NCI-H748 treated with DMSO at 0.1 percent for 48 hours (cell line): ENCODE data around the gene AP3S2.
"Not testable (repeated sequence)": the region's sequence is repeated elsewhere in the genome, so short reads cannot be mapped to it uniquely, and the experiment has no call there.

Experiments
- DNase-seq: peaks from one replicate; lab custom pipeline; 2025; lab: John Stamatoyannopoulos, UW

Gene AP3S2

DNA sequence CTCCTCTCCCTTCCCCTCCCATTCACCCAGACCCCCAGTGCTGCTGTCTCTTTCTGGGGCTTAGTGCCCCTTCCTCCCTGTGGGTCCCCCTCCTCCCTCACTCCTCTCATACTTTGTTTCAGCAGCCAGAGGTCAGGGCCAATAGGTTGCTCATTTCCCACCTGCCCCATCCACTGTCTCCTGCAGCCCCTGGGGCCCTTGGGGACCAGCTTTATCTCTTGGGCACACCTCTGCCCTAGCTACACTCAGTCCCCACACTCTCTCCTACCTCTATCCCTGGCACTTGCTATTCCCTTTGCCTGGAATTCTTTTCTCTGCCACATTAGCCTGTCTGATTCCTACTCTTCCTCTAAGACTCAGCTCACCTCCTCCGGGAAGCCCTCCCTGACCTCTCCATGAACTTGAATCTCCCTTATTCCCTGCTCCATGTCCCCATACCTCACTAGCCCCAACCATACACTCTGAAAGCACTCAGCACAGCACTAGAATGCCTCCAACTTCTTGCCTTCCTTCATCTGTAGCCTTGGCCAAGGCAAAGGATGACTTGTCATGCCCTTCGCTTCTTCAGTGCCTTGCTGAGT lies 93.8 kb downstream of the AP3S2 start:
- DNase-seq, result no peak

DNA sequence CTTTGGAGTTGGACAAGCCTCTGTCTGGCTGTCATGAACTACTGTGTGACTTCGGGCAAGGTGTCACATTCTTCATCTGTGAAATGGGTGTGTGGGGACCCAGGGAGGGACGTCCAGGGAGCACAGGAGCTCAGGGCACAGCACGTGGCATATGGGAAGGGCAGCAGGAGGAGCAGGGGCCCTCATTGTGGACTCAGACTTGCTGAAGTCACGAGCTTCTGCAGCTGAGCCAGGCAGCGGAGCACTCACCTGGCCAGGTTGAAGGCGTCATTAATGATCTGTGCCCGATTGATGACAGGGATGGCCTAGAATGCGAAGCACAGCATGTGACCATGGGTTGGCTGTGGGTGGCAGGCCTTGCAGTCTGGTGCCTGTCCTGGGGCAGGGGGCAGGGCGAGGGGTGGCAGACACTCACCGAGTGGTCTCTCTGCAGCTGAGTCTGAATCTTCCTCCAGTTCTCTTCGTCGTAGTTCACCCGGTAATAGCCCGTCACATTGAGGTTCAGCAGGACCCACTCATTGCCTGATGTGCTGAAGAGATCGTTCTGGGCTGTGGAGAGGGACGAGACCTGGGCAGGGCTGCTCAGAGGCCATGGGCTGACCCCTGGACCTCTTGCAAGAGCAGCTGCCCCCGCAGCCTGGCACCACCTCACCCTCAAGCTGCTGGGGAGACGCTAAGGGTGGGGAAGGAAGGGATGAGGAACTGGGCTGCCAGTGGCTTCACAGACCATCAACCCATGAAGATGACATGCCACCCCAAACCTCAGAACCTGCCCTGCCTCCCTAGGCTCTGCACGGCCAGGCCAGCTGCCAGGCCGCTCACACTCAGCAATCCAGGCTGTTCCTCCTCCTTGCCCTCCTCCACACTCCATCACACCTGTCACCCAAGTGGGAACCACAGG lies 94.5 kb downstream of the AP3S2 start:
- no peak for DNase-seq

DNA sequence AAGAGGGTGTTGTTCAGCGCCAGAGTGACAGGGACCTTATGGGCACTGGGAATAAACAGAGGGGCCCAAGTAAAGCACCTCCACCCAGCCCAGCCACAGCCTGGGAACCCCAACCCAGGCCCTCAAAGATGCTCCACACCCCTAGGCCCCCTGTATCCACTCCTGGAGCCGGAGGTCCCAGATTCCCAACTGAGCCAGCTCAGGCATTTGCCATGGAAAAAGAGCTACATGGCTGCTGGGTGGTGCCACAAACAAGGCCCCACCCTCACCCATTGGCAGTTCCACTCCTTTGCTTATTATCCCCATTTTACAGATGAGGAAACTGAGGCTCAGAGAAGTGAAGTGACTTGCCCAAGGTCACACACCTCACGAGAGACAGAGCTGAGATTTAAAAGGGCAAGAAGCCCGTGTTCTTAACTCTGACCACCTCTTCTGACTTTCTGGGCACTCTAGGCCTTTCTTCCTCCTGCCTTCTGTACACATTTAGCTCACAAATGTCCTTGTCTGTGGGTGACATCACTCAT lies 96.1 kb downstream of the AP3S2 start:
- no peak for DNase-seq

DNA sequence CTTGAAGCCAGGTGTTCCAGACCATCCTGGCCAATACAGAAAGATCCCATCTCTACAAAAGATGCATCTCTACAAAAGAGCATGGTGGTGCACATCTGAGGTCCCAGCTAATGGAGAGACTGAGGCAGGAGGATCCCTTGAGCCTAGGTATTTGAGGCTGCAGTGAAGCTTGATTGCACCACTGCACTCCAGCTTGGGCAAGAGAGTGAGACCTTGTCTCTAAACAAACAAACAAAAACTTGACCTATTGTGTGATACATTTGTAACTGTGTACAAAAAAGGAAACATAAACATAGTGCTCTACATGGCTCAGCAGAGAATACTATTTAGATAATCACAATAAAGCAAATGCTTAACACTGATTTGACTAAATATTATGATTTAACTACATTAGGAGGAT lies 97.8 kb downstream of the AP3S2 start:
- no peak for DNase-seq

DNA sequence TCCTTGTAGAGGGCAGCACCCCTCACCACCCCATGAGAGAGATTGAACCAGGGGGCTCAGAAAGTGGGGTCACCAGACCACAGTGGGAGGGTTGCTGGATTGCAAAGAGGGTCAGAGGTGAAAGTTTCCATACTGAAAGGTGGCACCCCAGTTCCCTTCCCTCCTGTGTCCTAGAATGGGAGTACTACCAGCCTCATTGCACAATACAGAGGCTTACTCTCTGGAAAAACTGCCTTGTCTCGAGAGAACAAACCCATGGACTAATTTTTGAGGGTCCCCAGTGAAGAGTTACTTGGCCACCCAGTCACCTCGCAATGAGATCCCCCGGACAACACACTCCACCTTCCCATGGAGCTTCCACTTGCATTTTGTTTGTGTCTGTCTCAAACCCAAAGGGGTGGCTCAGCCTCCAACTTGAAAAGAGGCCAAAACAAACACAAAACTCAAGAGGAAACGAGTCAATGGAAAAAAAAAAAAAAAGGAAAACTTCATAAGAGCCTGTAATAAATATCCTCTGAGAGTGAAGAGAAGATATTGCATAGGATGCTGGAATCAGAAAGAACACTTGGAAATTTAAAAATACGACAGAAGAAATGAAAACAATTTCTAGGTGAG lies 99.1 kb downstream of the AP3S2 start:
- no peak for DNase-seq

DNA sequence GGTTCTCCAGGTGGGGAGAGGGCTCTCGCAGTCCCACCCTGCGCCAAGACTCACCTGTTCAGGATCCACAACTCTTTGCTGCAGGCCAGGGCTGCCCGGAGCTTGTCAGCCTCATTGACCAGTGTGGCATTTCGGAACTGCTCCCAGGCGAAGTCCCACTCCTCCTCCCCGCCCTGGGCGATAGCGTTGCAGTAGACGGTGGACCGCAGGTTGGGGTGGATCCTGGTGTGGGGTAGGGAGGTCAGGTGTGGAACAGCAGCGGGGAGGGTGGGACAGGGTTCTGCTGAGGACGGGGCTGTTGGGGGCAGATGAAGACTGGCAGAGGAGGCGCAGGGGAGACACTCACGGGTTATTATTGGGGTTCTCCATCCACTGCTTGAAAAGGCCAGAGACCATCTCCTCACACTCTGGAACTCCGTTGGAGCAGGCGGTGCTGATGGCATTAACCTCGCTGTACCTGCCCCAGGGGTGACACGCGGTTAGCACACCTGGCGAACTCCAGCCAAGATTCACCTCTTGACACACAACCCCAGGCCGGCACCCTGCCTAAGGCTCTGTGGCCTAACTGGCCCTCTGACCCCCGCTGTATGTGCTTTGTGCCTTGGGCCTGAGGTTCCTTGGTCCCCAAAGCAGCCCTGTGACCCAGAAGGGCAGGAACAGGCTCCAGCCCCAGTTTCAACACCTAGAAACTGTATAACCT lies 101.5 kb downstream of the AP3S2 start:
- DNase-seq, result no peak

DNA sequence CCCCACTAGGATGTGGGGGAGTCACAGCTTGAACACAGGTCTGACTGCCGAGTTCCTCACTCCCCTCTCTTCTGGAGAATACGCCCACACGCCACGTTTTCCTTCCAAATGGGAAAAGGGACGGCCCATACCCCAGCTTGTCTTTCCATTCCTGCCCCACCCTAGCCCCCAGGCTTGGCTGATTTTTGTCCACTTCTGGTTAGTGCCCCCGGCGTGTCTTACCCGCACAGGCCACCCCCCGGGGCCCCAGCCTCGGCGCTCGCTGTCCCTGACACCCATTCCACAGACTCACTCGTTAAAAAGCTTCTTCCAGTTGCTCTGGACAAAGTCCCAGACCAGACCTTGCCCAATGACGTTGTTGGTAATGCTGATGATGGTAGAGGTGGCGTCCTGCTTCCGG lies 103.1 kb downstream of the AP3S2 start:
- DNase-seq, result no peak

DNA sequence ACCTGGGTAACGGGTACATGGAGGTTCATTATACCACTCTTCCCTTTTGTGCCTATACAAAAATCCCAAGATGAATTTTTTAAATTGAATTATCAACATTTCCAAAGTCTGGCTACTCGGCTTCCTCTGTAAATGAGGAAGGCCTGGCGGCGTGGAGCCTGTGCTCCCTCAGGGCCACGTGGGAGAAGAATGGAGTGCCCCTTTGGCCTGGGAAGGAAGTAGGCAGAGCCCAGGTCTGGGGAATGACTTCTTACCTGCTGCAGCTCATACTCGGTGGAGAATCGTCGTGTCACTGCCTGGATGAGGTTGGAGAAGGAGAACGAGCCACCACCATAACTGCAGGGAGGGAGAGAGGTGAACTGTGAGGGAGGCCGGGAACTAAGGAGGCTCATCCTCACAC lies 103.6 kb downstream of the AP3S2 start:
- DNase-seq, result no peak

DNA sequence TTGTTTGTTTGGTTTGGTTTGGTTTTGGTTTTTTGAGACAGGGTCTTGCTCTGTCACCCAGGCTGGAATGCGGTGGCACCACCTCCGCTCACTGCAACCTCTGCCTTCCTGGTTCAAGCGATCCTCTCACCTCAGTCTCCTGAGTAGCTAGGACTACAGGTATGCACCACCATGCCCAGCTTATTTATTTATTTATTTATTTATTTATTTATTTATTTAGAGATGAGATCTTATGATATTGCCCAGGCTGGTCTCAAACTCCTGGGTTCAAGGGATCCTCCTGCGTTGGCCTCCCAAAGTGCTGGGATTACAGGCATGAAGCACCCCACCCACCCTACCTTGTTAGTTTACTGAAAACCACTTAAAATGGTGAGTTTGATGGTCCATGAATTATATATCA lies 105.2 kb downstream of the AP3S2 start:
- DNase-seq, result not testable (repeated sequence)

DNA sequence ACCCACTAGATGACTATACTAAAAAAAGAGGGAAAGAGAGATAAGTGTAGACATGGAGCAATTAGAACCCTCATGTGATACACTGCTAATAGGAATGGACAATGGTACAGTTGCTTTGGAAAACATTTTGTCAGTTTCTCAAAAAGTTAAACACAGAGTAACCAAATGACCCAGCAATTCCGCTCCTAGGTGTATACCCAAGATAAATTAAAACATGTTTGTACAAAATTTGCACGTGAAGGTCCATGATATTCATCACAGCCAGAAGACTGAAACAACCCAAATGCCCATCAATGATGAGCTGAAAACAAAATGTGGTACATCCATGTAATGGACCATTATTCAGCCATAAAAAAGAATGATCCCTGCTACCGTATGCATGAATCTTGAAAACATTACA lies 105.8 kb downstream of the AP3S2 start:
- DNase-seq, result no peak

DNA sequence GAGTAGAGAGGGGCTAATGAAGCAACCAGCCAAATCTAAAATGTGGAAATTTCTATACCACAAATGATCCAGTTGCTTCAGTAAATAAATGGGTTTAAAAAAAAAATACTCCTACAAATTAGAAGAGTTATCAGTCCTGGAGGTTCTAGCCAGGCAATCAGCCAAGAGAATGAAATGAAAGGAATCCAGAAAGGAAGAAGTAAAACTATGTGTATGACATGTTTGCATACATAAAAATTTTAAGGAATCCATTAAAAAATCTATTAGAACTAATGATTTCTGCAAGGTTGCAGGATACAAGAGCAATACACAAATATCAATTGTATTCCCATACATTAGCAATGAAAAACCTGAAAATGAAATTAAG lies 108.0 kb downstream of the AP3S2 start:
- no peak for DNase-seq

DNA sequence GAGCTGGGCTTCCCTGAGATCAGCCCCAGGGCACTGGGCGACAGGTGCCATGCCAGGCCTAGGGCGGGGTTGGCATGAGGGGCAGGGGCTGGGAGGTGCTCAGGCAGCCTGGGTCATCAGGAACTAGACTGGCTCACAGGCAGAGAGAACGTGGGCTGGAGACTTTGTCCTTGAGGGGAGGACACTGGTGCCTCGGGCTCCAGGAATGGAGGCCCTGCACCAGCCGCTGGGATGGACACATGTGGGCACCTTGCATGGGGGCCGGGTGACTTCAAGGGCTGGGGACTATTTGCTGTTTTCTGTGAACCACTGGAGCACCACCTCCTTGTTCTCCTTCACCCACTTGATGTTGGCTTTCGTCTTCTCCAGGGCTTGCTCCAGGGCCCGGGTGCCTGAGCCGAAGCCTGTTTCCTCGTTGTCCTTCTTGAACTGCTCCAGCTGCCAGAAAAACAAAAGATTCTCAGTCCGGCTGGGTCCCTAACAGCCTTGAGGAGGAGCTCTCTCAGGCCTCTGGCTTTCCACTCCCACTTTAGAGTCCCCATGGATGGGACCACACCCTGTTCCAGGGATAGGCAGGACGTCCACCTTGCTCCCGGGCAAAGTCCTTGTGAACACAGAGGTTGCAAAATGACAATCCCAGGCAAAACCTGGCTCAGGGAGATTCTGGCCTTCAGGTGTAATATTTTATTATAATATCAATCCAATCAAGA lies 108.6 kb downstream of the AP3S2 start:
- DNase-seq, result no peak

DNA sequence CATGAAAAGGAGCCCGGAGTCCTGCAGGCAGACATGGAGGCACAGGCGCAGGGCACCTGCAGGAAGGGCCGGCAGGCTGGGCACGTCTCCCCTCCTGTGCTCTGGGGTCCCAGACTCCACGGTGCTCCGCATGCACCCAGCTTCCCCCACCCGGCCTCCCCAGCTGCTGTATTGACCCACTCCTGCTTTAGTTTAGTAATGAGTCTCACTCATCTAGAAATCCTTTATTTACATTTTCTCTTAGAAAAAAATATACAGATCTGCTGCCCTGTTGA lies 109.2 kb downstream of the AP3S2 start:
- no peak for DNase-seq

DNA sequence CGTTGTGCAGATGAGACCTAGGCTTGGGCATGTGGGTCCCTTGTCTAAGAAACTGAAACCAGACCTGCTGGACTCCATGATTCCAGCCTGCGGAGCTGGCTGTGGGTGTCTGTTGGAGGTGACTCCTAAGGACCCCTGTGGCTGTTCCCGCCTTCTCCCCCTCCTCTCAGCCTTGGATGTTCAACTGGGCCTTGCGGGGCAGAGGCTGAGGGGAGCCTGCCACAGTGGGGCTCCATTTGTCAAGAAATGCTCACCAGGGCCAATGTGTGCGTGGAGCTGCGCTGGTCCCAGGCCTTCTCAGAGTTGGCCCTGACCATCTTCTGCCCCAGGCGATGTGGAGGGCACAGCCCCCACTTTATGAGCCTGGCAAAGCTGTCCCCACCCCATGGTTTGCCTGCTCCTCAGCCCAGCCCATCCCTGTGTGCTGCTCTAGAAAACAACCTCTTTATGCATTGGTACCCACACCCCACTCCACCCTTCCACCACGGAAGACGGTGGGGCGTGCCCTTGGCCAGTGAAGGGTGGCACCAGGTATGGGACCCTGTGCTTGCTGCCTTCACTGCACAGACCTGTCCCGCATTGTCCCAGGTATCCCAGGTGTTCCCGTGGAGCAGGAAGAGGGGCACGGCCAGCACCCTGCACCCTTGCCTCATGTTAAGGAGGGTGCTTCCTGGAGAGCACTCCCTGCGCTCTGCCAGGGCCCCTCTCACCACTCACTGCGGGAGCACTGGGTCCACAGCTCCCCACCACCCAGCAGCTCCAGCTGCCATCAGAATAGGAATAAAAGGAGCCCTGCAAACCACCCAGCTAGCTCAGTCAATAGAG lies 109.7 kb downstream of the AP3S2 start:
- DNase-seq, result no peak

DNA sequence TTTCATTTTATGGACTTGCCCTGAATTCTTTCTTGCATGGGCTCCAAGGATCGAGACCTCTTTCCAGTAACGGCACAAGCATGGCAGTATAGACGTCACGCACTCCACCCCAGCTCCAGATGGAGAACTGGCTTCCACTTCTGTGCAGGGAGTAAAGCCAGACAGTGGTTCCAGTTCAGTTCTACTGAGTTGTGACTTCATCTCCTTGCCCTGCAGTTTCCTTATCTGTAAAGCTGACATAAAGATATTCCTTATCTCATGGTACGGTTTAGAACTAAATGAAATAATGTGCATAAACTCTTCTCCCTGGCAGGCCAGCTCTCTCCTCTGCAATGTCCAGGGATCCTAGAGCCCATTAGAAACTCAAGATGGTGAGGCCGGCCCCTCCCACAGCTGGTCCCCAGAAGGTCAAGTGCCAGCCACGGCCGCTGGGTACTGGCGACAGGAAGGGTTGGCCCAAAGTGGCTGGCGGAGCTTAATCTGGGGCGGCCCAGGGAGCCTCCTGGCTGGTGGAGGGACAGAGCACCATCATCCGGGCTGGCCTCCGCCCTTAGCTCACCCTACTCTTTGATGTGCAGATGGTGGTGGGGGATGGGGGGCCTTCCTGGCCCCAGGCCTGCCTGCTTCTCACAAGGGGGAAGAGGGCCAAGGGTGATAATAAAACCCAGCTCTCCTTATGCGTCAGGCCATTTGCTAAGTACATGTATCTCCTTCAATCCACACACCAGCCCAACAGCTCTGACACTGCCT lies 110.5 kb downstream of the AP3S2 start:
- DNase-seq, result no peak

DNA sequence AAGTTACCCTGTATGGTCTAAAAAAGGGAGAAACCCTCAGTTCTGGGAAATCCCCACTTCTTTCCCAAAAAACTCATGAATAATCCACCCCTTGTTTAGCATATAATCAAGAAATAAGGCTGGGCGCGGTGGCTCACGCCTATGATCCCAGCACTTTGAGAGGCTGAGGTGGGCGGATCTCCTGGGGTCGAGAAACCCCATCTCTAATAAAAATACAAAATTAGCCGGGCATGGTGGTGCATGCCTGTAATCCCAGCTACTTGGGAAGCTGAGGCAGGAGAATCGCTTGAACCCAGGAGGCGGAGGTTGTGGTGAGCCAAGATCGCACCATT lies 111.2 kb downstream of the AP3S2 start:
- not testable (repeated sequence) for DNase-seq

DNA sequence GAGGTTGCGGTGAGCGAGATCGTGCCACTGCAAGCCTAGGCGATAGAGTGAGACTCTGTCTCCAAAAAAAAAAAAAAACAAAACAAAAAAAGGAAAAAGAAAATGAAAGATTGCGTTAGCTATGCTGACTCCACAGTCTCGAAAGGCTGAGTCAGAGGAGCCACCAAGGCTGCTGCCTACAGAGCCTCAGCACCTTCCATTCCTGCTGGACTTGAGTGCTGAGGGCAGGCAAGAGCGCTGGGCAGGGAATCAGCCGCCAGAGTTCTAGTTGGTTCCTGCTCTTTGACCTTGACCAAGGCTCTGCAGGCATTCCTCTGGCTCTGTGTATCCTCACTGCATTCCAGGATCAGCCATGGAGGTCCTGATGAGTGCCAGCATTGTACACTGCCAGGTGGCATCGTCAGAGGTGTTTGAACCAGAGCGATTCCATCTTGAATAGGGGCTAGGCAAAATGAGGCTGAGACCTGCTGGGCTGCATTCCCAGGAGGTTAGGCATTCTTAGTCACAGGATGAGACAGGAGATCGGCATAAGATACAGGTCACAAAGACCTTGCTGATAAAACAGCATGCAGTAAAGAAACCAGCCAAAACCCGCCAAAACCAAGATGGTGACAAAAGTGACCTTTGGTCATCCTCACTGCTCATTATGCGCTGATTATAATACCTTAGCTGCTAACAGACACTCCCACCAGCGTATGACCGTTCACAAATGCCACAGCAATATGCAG lies 111.7 kb downstream of the AP3S2 start:
- DNase-seq, result no peak

DNA sequence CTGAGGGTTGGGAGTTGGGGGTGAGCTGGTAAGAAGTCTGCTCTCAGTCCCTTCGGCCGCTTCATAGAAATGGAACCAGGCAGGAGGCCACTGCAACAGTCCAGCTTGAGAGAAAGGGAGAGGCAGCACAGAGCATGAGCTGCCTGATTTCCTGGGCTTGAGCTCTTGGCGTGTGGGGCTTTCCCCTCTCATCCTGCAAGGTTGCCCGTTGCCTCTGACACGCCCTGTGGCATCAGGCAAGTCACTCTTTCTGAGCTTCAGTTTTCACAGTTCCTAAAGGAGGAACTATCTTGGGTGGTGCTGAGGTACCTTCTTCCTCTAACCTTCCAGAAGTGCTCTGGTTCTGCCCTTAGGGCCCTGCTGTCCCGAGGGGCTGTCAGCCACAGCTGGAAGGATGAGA lies 112.7 kb downstream of the AP3S2 start:
- DNase-seq, result no peak

DNA sequence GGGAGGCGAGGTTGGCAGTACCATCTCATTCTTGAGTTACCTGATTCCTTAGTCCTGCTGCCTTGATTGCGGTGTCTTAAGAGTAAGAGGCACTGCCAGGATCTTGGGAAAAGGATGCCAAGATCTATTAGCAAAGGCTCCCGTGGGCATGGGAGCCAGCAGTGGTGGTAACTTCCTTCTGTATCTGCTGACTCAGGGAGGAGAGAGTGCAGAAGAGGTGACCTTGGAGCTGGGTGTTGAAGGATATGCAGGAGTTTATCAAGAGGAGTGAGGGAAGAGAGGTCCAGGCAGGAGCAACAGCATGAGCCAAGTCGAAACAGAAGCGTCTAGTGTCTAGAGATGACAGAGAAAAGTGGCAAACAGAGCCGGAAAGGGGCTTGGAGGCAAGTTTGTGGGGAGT lies 113.2 kb downstream of the AP3S2 start:
- no peak for DNase-seq
